Stimulated activated CD8-positive, alpha-beta memory T cell treated with anti-CD3 and anti-CD28 coated beads, Interleukin-4, amount 100 ng/mL, for 24 hours (primary cell): ENCODE measurements around the gene FZD7.

Experiments used
- DNase-seq: peaks from one replicate; pipeline ENCODE4 v3.0.0-alpha.2; 2020; ENCODE audit warnings: low read depth

The FZD7 gene

GRCh38 chr2:202038471-202039277 is 5.0 kb downstream of the FZD7 start:
- DNase-seq = no peak

GRCh38 chr2:202039278-202040078 is 5.8 kb downstream of the FZD7 start:
- no peak for DNase-seq

GRCh38 chr2:202040079-202040844 is 6.6 kb downstream of the FZD7 start:
- no peak for DNase-seq

- DNase-seq = no peak
Observed at GRCh38 chr2:202042444-202042843, 8.8 kb downstream of the FZD7 start.

GRCh38 chr2:202043475-202043874 is 9.8 kb downstream of the FZD7 start:
- no peak for DNase-seq

- DNase-seq = no peak
Observed at GRCh38 chr2:202044777-202045176, 11.1 kb downstream of the FZD7 start.

- no peak for DNase-seq
Observed at GRCh38 chr2:202046572-202046971, 12.9 kb downstream of the FZD7 start.

- no peak for DNase-seq
Observed at GRCh38 chr2:202049092-202049728, 15.6 kb downstream of the FZD7 start.

- no peak for DNase-seq
Observed at GRCh38 chr2:202049840-202050239, 16.2 kb downstream of the FZD7 start.

- no peak for DNase-seq
Observed at GRCh38 chr2:202050652-202051051, 17.0 kb downstream of the FZD7 start.

GRCh38 chr2:202051499-202052161 is 18.0 kb downstream of the FZD7 start:
- no peak for DNase-seq

GRCh38 chr2:202052235-202052634 is 18.6 kb downstream of the FZD7 start:
- DNase-seq = no peak

GRCh38 chr2:202054679-202055078 is 21.0 kb downstream of the FZD7 start:
- no peak for DNase-seq

GRCh38 chr2:202056611-202057010 is 23.0 kb downstream of the FZD7 start:
- DNase-seq = no peak

- no peak for DNase-seq
Observed at GRCh38 chr2:202060218-202060617, 26.6 kb downstream of the FZD7 start.

GRCh38 chr2:202061695-202062094 is 28.0 kb downstream of the FZD7 start:
- DNase-seq = no peak

GRCh38 chr2:202064171-202064880 is 30.7 kb downstream of the FZD7 start:
- no peak for DNase-seq

GRCh38 chr2:202064881-202065230 is 31.2 kb downstream of the FZD7 start:
- DNase-seq = no peak

GRCh38 chr2:202065876-202066275 is 32.2 kb downstream of the FZD7 start:
- DNase-seq = no peak

GRCh38 chr2:202066875-202067274 is 33.2 kb downstream of the FZD7 start:
- DNase-seq = no peak

- DNase-seq = no peak
Observed at GRCh38 chr2:202067589-202067988, 33.9 kb downstream of the FZD7 start.
